ENCODE results near the gene SNX1. TPM values are rescaled to one million over a fixed set of nuclear protein-coding genes. Genes with fewer than 3 reads are reported as not detected.

SNX1 gene
- total and polyA plus RNA-seq, 2 donors (not counting 3 experiments of a cell fraction or from before 2014, with no cell fraction given): 56.0 to 113 TPM

GRCh38 chr15:64110950-64111678 lies 15.3 kb downstream of the SNX1 start:
- Histone ChIP-seq H2AFZ (ENCODE audit: low read depth, low read length) (no peak overlapping the region), H3K9me1 (replicated peaks; ENCODE audit: control insufficient read depth, extremely low read depth, insufficient read depth, low read length) (peaks cover 3% of the 10 kb centered on the region), H4K20me1 (replicated peaks; ENCODE audit: control insufficient read depth, extremely low read depth, insufficient read depth, low read length) (peaks cover 4% of the 10 kb centered on the region), H3K36me3 (ENCODE audit: control insufficient read depth in 2 of 2, extremely low read depth in 1 of 2, insufficient read depth in 2 of 2, low read length in 2 of 2) (peaks cover 9 to 23% of the 10 kb centered on the region in 2 experiments), H3K4me3 (replicated peaks in 1 of 3; ENCODE audit: insufficient read depth in 1 of 3, low read depth in 1 of 3, low read length in 3 of 3) (no peak overlapping the region), H3K4me2 (ENCODE audit: insufficient read depth, low read length) (peak overlapping the region; percentile 9), H3K9me3 (replicated peaks; ENCODE audit: control insufficient read depth, insufficient read depth, low read length) (no peaks in the 10 kb centered on the region), H3K4me1 (ENCODE audit: control insufficient read depth, extremely low read depth, insufficient read depth, low read length) (peaks cover 15% of the 10 kb centered on the region), H3K27me3 (ENCODE audit: control insufficient read depth in 2 of 2, insufficient read depth in 2 of 2, low read length in 2 of 2) (no peaks in the 10 kb centered on the region), H3K9ac (replicated peaks; ENCODE audit: extremely low read depth, insufficient read depth, low read length) (no peak overlapping the region), H3K79me2 (ENCODE audit: control insufficient read depth, insufficient read depth, low read length) (peaks cover 52% of the 10 kb centered on the region), H3K27ac (ENCODE audit: insufficient read depth, low read depth, low read length) (no peak overlapping the region)
- ChIA-PET CTCF (interaction anchor here (0.9 to 1.9 kb wide), 5 partner anchors 8 to 501 kb away, joined by 3 to 8 read pairs (median 4); partner anchors contain the start of gene CIAO2A), POLR2A (no interaction called here)
- no TSS peak for BruUV-seq (replicated peaks)
- TF ChIP-seq POLR2AphosphoS5 (IDR thresholded peaks at IDR 0.05; ENCODE audit: insufficient read depth, low read depth, low read length) (no peak), FOS (IDR thresholded peaks at IDR 0.05; ENCODE audit: borderline replicate concordance, insufficient read depth, low read length) (no peak), POLR2A (IDR thresholded peaks at IDR 0.05; ENCODE audit: low read depth, low read length) (no peak), MYC (IDR thresholded peaks at IDR 0.05; ENCODE audit: low read depth, low read length) (no peak), GATA2 (IDR thresholded peaks at IDR 0.05; ENCODE audit: insufficient read depth, insufficient read length, low read depth, low read length) (no peak), JUN (IDR thresholded peaks at IDR 0.05; ENCODE audit: borderline replicate concordance, insufficient read depth, insufficient read length, low read depth) (no peak), EZH2 (IDR thresholded peaks at IDR 0.05; ENCODE audit: borderline replicate concordance, low read depth, low read length, severe bottlenecking) (no peak)
- TF ChIP-seq, protein P1, sequence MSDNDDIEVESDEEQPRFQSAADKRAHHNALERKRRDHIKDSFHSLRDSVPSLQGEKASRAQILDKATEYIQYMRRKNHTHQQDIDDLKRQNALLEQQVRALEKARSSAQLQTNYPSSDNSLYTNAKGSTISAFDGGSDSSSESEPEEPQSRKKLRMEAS (IDR thresholded peaks at IDR 0.05; ENCODE audit: insufficient read depth, insufficient read length): no peak
- TF ChIP-seq, protein P2, sequence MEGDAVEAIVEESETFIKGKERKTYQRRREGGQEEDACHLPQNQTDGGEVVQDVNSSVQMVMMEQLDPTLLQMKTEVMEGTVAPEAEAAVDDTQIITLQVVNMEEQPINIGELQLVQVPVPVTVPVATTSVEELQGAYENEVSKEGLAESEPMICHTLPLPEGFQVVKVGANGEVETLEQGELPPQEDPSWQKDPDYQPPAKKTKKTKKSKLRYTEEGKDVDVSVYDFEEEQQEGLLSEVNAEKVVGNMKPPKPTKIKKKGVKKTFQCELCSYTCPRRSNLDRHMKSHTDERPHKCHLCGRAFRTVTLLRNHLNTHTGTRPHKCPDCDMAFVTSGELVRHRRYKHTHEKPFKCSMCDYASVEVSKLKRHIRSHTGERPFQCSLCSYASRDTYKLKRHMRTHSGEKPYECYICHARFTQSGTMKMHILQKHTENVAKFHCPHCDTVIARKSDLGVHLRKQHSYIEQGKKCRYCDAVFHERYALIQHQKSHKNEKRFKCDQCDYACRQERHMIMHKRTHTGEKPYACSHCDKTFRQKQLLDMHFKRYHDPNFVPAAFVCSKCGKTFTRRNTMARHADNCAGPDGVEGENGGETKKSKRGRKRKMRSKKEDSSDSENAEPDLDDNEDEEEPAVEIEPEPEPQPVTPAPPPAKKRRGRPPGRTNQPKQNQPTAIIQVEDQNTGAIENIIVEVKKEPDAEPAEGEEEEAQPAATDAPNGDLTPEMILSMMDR (IDR thresholded peaks at IDR 0.05; ENCODE audit: extremely low read depth in 1 of 2, insufficient read depth in 1 of 2, low read depth in 1 of 2, low read length in 2 of 2): no peak
- DNase-seq (ENCODE audit: low read depth, low spot score) (no peak), FAIRE-seq (no peak)
- intact Hi-C loops (cut with micrococcal nuclease): no loop called here
- dilution Hi-C loops (cut with MboI; ENCODE audit: extremely low pct_ligation_motif_present, low sequenced_read_pairs): no loop called here

Measured in endothelial cell of umbilical vein (primary cell).